IPS-18c (cell line): ENCODE data around the gene YIPF6.

Source experiments
- H3K4me3 ChIP-seq: 2 replicates; pipeline ENCODE4 v1.7.0; 2013; ENCODE audit warnings: low read depth, mild to moderate bottlenecking, low read length, moderate library complexity; ENCODE audit not compliant: insufficient read depth
- H3K9me3 ChIP-seq: one replicate; pipeline ENCODE4 v1.6.1; 2013; ENCODE audit warnings: mild to moderate bottlenecking, low read length, moderate library complexity; ENCODE audit not compliant: control insufficient read depth, insufficient read depth

YIPF6 gene

DNA sequence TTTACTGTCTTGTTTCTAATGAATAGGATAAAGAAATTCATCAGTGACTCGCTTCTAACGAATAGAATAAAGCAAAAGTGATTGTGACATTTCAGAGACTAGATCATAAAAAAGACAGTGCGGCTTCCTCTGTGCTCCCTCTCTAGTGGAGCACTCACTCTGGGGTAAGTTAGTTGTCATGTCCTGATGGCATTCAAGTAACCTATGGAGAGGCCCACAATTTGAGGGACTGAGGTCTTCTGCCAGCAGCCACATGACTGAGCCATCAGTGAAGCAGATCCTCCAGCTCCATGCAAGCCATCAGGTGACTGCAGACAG is 72.4 kb downstream of the YIPF6 start:
- Histone ChIP-seq H3K4me3 (no peak overlapping the region), H3K9me3 (peaks cover 2% of the 10 kb centered on the region)

DNA sequence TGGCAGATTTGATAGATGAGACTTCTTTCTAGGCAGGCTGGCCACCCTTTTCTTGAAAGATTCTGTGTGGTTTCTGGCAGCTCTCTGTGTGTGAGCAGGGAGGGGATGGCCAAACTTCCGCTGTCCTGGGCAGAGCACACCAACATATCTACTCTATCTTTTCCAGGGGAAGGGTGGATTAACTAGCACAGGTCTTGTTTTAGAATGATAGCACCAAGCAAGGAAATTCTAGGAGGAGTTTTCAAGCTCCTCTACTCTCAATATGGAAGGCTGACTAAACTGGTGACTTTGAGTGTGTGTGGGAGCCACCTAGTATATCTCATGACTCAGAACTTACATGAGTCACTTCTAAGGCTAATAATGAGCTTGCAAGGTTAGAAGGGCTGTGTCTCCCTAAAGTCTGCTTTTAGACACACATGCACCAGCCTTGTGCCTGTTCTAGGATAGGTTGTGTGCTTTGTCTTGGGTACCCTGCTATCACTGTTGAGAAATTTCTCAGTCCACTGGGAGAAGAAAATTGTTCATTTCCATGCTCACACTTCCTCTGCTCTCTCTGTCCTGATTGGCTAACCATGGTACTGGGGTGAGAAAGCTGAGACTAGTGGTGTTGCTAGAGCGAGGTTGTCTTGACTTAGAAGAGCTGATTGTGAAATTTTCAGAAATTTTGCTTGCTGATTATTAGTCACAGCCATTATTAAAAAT is 72.9 kb downstream of the YIPF6 start:
- no peak overlapping the region for H3K4me3 ChIP-seq
- peaks cover 2% of the 10 kb centered on the region for H3K9me3 ChIP-seq

DNA sequence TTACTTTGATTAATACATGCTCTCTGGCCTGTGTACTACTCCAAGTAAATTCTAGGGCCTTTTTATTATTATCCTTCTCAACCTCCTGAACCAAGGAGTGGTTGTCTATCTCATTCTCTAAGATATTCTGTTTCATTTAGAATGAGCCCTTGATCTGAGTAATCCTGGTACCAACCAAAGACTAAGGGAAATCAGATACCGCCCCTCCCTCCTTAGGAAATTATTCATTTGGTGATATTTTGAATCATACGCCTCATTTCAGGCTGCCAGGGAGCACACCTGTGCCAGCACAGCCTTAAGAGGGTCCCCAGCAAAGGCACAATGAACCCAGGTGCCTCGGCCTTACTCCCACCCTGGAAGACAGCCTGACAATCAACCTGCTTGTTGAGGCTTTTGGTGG is 75.4 kb downstream of the YIPF6 start:
- Histone ChIP-seq H3K4me3 (no peak overlapping the region), H3K9me3 (peaks cover 2% of the 10 kb centered on the region)

DNA sequence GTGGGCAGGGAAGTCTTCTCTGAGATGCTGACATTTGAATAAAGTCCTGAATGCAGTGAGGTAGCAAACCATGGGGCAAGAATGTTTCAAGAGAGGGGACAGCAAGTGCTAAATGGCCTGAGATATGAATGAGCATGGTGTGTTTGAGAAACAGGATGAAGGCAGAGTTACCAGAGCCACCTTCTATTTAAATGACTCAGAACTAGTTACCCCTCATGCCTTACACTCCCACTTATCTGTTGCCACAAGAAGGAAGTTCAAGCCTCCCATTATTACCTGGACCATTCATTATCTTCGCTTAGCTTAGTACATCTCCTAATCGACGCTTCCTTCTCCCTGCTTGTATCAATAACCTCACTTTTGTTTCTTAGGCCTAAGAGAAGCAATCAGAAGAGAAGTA is 81.0 kb downstream of the YIPF6 start:
- H3K9me3 ChIP-seq: peaks cover 4% of the 10 kb centered on the region
- H3K4me3 ChIP-seq: no peak overlapping the region

DNA sequence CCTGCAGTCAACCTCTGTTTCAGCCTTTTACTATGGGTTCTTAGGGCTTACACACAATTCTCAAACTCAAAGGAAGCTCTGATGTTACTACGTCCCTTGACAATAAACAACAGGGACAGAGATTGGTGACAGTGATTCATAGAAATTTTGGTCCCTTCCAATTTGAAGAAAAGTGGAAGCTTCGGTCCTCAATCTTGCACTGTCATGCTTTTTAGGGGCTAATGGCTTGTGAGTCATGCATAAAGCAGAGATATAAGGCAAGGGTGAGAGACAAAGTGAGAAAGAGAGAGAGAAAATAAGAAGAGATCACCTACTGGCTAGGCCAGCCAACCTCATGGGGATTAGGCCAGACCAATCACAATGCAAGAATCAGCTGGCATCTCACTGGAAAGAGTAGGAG is 85.4 kb downstream of the YIPF6 start:
- H3K4me3 ChIP-seq: no peak overlapping the region
- peaks cover 10% of the 10 kb centered on the region for H3K9me3 ChIP-seq
